DMS 273 (cell line): ENCODE measurements around the gene PLCH1.
"Not testable (repeated sequence)": the region's sequence is repeated elsewhere in the genome, so short reads cannot be mapped to it uniquely, and the experiment has no call there.

Experiments
- DNase-seq: peaks from one replicate; lab custom pipeline; 2025; ENCODE audit not compliant: unreplicated experiment; lab: John Stamatoyannopoulos, UW

Gene PLCH1

DNA sequence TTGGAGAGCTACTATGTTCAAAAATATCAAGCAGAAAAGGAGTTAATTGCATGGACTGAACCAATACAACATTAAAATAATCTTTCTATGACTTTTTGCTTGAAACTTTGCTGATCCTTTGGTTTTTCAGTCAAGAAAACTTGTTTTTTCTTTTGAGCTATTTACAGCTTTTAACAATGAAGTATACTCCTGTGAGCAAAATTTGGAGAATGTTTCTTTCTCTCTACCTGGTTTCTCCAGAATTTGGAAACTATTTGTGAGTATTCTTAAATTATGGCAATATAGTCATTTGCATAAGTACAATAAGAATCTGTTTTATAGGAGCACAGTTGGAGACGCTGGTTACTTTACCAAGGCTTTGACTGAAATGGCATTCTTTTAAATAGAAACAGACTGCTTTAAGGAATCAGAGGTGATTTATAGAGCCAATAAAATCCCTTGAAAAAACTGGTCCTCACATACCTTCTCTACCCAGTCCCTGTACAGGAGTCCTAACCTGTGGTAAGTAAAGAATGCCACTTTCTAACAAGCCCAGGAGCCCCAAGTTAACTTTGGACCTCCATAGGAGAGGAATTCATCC lies 127.4 kb downstream of the PLCH1 start:
- DNase-seq = no peak

- not testable (repeated sequence) for DNase-seq
Observed at GRCh38 chr3:155615141-155615540, 129.7 kb downstream of the PLCH1 start.

GRCh38 chr3:155614410-155614809 lies 130.5 kb downstream of the PLCH1 start:
- DNase-seq = not testable (repeated sequence)

GRCh38 chr3:155611456-155611855 lies 133.4 kb downstream of the PLCH1 start:
- no peak for DNase-seq

- no peak for DNase-seq
Observed at GRCh38 chr3:155609586-155609985, 135.3 kb downstream of the PLCH1 start.

- no peak for DNase-seq
Observed at GRCh38 chr3:155608228-155608920, 136.5 kb downstream of the PLCH1 start.

DNA sequence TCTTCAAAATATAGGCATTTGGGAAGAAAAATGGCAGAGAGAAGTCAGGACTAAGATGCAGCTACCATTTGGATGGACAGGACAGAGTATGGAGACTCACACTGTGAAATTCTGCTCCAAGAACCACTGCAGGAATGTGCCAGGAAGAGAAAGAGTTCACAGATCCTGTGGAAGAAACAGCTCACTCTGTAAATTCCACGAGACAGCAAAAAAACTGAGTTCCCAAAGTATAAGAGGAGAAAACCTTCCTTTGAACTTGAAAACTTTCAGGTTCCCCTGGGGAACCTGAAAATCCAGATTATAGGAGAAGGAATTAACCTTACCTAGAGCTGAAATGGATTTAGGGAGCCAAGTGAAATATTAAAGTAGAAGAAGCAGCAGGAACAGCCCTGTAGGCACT lies 137.1 kb downstream of the PLCH1 start:
- DNase-seq = no peak

DNA sequence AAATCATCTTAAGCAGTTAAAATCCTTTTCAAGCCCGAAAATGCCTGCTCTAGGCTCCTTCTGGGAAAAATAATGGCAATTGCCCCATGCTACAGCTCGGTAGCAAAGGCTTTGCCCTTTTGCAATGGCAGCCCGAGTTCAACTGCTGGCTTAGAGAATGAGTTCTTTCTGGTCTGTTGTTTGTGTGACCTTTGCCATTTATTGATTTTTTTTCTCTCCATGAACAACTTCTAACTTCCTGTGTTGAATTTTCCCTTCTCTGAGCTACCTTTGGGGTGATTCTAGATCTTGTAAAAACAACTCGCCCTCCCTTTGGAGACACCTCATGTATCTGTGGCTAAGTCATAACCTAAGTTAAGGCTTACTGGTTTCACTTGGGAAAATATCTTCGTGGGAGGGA lies 139.3 kb downstream of the PLCH1 start:
- no peak for DNase-seq

DNA sequence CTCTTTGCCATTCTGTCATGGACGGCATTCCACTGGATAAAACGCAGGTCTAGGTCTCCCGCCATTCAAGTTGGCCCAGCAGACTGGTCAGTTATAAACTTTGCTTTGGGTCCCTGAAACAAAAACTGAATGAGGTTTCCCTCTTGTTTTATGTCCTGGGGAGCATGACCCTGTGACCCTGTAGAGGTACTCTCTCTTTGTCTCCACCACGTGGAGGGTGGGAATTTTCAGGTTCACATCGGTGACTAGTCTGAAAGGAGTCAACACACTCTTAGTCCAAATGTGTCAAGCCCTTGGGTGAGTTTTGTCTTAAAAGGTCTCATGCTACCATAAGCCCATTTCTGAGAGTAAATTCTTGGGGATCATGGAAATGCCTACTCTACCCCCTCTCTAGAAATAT lies 139.9 kb downstream of the PLCH1 start:
- DNase-seq = no peak

- no peak for DNase-seq
Observed at GRCh38 chr3:155604126-155604525, 140.7 kb downstream of the PLCH1 start.

DNA sequence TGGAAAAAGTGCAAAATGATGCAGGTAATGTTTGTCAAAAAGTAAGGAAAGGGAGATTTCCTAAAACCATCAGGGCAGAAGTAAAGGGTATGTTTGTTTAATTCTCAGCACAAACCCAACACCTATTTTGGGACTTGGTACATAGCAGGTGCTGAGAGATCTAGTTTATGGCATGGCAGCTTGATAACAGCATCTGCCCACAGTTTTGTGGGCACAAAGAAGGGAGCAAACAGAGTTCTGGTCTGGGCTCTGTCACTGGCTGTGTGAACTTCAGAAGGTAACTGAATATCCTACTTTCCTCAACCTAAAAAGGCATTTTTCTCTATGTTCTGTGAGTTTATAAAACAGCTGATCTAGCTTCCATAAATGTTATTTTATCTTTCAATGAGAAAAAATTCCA lies 141.6 kb downstream of the PLCH1 start:
- DNase-seq = peak; percentile 60

GRCh38 chr3:155602307-155602706 lies 142.6 kb downstream of the PLCH1 start:
- no peak for DNase-seq

GRCh38 chr3:155598671-155599070 lies 146.2 kb downstream of the PLCH1 start:
- no peak for DNase-seq

DNA sequence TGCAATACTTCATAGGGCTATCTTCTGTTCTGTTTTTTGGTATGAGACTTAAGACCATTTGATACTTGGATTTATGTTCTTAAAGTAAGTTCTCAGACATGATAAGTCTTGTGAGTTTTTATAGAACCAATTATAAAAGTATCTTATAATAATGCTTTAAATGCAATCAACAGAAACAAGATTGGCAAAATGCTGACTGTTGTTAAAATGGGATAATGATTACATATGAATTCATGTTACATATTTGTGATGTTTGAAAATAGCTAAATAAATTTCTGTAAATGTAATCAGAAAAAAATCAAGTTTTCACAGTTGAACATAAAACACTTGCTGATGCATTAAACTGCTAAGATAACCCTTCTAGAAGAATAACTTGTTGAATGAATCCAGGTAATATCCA lies 148.3 kb downstream of the PLCH1 start:
- DNase-seq = no peak

DNA sequence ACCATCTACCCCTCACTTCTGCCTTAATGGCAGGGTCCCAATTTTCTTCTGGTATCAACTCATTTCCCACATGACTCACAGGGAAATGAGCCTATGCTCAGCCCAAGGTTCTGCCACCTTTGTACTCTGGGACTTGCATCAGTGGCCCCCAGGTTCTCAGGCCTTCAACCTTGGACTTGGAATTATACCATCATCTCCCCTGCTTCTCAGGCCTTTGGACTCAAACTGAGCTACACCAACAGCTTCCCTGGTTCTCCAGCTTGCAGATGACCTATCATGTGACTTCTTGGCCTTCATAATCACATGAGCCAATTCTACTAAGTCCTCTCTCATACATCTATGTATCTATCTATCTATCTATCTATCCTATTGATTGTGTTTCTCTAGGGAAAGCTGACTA lies 149.5 kb downstream of the PLCH1 start:
- no peak for DNase-seq

DNA sequence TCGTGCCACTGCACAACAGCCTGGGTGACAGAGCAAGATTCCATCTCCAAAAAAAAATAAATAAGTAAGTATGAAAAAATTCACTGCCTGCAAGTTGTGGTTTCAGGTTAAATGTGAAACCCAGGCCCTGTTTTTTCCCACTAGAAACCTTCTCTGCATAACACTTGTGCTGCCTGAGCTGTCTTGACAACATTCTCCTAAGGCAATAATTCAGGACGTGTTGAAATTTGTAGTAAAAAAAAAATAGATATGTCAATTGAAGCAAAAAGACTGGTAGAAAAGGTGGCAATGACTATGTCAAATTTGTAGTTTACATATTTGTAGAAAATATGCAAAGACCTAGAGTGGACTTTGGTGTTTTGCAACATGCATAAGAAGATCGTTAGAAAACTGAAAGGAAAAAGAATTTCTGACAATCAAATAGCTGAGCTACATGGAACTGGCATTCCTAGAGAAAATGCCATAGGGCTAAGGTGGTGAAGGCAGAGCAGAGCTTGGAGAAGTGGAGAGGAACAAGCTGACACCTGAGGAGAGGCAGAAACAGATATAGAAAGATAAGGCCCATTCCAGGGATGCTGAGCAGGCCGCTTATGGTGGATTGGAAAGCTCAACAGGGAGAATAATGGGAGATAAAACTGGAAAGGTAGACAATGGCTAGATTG lies 150.2 kb downstream of the PLCH1 start:
- no peak for DNase-seq

DNA sequence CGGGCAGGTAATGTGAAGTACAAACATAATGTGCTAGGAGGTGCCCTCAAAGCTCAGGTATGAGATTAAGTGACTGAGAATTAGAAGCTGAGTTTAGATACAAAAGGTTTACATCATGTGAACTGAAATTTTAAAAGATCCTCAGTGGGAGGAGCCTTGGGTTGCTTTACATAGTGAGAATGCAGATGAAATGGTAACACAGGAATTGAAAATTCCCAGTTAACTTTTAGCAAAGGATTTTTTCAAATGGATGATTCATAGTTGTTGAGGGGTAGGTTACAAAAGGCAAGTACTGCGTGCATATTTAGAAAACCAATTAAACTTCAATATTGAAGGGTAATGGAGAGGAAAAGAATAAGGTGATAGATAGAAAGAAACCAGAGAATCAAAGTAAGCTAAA lies 157.3 kb downstream of the PLCH1 start:
- no peak for DNase-seq

DNA sequence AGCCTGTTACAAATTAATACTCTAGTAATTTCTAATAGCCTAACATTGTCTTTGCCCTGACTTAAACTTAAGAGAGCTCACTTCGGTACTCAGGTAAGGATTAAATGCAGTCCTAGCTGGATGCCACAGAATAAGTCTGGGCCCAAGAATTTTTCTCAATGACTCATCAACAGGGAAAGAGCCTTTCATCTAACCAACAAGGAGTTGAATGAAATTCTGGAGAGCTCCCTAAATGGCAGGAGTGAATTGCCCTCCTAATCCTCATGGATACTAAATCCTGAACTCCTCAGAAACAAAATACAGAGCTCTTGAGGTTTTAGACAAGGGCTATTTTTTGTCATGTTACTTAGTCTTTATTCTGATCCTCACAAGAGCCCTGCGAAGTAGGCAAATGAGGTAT lies 159.5 kb downstream of the PLCH1 start:
- no peak for DNase-seq

DNA sequence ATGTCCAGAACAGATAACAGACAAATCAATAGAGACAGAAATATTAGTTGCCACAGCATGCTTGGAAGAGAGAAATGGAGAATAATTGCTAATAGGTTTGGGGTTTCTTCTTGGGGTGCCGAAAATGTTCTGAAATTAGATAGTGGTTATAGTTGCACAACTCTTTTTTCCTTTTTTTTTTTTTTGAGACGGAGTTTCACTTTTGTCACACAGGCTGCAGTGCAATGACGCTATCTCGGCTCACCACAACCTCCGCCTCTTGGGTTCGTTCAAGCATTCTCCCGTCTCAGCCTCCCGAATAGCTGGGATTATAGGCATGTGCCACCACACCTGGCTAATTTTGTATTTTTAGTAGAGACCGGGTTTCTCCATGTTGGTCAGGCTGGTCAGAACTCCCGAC lies 163.3 kb downstream of the PLCH1 start:
- DNase-seq = no peak

GRCh38 chr3:155572085-155572484 lies 172.8 kb downstream of the PLCH1 start:
- no peak for DNase-seq

DNA sequence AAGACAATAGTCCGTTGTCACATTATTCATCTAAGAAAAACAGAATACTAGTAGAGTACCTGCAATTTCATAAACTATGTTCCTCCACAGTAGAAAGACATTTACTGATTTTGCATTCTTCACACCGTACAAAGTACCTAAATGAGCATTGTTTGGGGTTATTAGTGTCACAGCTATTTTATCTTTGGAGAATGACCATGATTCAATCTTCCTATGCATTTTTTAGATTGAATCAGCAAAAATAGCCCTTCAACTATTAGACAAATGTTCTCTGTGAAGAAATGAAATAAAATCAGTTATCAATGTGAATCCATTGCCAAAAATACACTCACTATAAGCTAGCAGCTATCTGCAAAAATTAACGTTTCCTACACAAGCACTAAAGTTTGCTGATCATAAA lies 176.6 kb downstream of the PLCH1 start:
- no peak for DNase-seq

DNA sequence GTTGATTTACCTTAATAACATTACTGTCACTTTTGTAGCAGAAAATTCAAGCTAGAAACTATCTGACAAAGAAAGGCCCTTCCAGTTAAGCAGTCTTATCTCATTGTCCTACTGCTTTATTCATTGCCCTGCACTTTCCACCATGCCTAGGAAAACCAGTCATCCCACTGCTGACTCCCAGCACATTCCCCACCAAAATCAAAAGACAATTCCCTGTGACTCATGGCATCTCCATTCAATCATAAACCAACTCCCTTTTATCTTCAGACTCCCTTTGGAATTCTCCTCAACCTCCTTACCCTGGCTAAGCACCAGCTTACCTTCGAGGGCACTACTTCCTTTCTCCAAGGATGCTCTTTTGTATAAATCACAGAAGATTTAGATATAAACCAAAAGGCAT lies 184.3 kb downstream of the PLCH1 start:
- DNase-seq = no peak

- DNase-seq = no peak
Observed at GRCh38 chr3:155560135-155560534, 184.7 kb downstream of the PLCH1 start.
